Central memory CD8-positive, alpha-beta T cell (primary cell): ENCODE measurements around the gene RGR.

Experiments
- ATAC-seq: fragments of 150-1000 bp; cut with Tn5 transposase; replicated peaks from 2 replicates; pipeline ENCODE4 v1.10.0; 2022; ENCODE audit warnings: mild to moderate bottlenecking, moderate FRiP score, moderate number of reproducible peaks; ENCODE audit not compliant: poor library complexity, severe bottlenecking; ENCODE audit errors: extremely low read depth
- DNase-seq, 2 donors: peaks; one replicate each; pipeline ENCODE4 v3.0.0; 2021; ENCODE audit warnings: low spot score in 2 of 2
- H3K27ac Mint-ChIP-seq: one replicate; pipeline ENCODE4 v1.8.0; 2022; ENCODE audit warnings: low read depth, mild to moderate bottlenecking, moderate library complexity, mixed read lengths
- H3K27me3 Mint-ChIP-seq: one replicate; pipeline ENCODE4 v1.8.0; 2022; ENCODE audit warnings: mixed read lengths
- H3K36me3 Mint-ChIP-seq: one replicate; pipeline ENCODE4 v1.8.0; 2022; ENCODE audit warnings: mild to moderate bottlenecking, moderate library complexity, mixed read lengths; ENCODE audit not compliant: insufficient read depth
- H3K4me1 Mint-ChIP-seq: one replicate; pipeline ENCODE4 v1.8.0; 2022; ENCODE audit warnings: mixed read lengths
- H3K4me3 Mint-ChIP-seq: one replicate; pipeline ENCODE4 v1.8.0; 2022; ENCODE audit warnings: mild to moderate bottlenecking, moderate library complexity, mixed read lengths
- H3K9me3 Mint-ChIP-seq: one replicate; pipeline ENCODE4 v1.8.0; 2022; ENCODE audit warnings: mixed read lengths

The RGR gene

GRCh38 chr10:84226616-84227015, 18.2 kb upstream of the RGR start:
- Mint-ChIP-seq H3K4me1 (no peaks in the 10 kb centered on the region), H3K36me3 (no peaks in the 10 kb centered on the region), H3K27me3 (peaks cover 72% of the 10 kb centered on the region), H3K9me3 (no peaks in the 10 kb centered on the region), H3K4me3 (no peak overlapping the region), H3K27ac (no peak overlapping the region)
- ATAC-seq (no peak), DNase-seq (no peak)

GRCh38 chr10:84227810-84228209, 17.0 kb upstream of the RGR start:
- Mint-ChIP-seq H3K36me3 (no peaks in the 10 kb centered on the region), H3K27me3 (peaks cover 70% of the 10 kb centered on the region), H3K9me3 (no peaks in the 10 kb centered on the region), H3K4me3 (no peak overlapping the region), H3K4me1 (no peaks in the 10 kb centered on the region), H3K27ac (no peak overlapping the region)
- ATAC-seq = no peak
- DNase-seq = no peak

- ATAC-seq (no peak), DNase-seq (no peak)
- H3K9me3 Mint-ChIP-seq = no peaks in the 10 kb centered on the region
- no peaks in the 10 kb centered on the region for H3K36me3 Mint-ChIP-seq
- peaks cover 59% of the 10 kb centered on the region for H3K27me3 Mint-ChIP-seq
- H3K4me1 Mint-ChIP-seq = no peaks in the 10 kb centered on the region
- H3K27ac Mint-ChIP-seq = no peak overlapping the region
- H3K4me3 Mint-ChIP-seq = no peak overlapping the region
These were observed 14.5 kb upstream of the RGR start for GRCh38 chr10:84230359-84230758.

- H3K4me3 Mint-ChIP-seq = no peak overlapping the region
- no peaks in the 10 kb centered on the region for H3K9me3 Mint-ChIP-seq
- no peak overlapping the region for H3K27ac Mint-ChIP-seq
- DNase-seq = no peak
- no peaks in the 10 kb centered on the region for H3K36me3 Mint-ChIP-seq
- H3K4me1 Mint-ChIP-seq = no peaks in the 10 kb centered on the region
- H3K27me3 Mint-ChIP-seq = peaks cover 52% of the 10 kb centered on the region
- ATAC-seq = no peak
These were observed 12.5 kb upstream of the RGR start for GRCh38 chr10:84232376-84232775.

GRCh38 chr10:84233940-84234339, 10.9 kb upstream of the RGR start:
- Mint-ChIP-seq H3K36me3 (no peaks in the 10 kb centered on the region), H3K9me3 (no peaks in the 10 kb centered on the region), H3K27ac (no peak overlapping the region), H3K27me3 (peaks cover 39% of the 10 kb centered on the region), H3K4me3 (no peak overlapping the region), H3K4me1 (no peaks in the 10 kb centered on the region)
- no peak for ATAC-seq
- no peak for DNase-seq

GRCh38 chr10:84234479-84234878, 10.4 kb upstream of the RGR start:
- H3K36me3 Mint-ChIP-seq = no peaks in the 10 kb centered on the region
- H3K9me3 Mint-ChIP-seq = no peaks in the 10 kb centered on the region
- DNase-seq (no peak), ATAC-seq (no peak)
- no peaks in the 10 kb centered on the region for H3K4me1 Mint-ChIP-seq
- H3K27me3 Mint-ChIP-seq = peaks cover 39% of the 10 kb centered on the region
- H3K27ac Mint-ChIP-seq = no peak overlapping the region
- no peak overlapping the region for H3K4me3 Mint-ChIP-seq

GRCh38 chr10:84235096-84235495, 9.8 kb upstream of the RGR start:
- Mint-ChIP-seq H3K4me3 (no peak overlapping the region), H3K4me1 (no peaks in the 10 kb centered on the region), H3K27me3 (peaks cover 40% of the 10 kb centered on the region), H3K36me3 (no peaks in the 10 kb centered on the region), H3K27ac (no peak overlapping the region), H3K9me3 (no peaks in the 10 kb centered on the region)
- ATAC-seq (no peak), DNase-seq (no peak)

- no peak for ATAC-seq
These were observed 8.1 kb upstream of the RGR start for GRCh38 chr10:84236807-84237198.

GRCh38 chr10:84237199-84238051, 7.4 kb upstream of the RGR start:
- Mint-ChIP-seq H3K9me3 (no peaks in the 10 kb centered on the region), H3K4me1 (no peaks in the 10 kb centered on the region), H3K36me3 (no peaks in the 10 kb centered on the region), H3K4me3 (no peak overlapping the region), H3K27ac (no peak overlapping the region), H3K27me3 (peaks cover 38% of the 10 kb centered on the region)
- ATAC-seq = no peak
- DNase-seq = no peak

More at GRCh38 chr10:84236807-84237198, 8.1 kb upstream of the RGR start:
- Mint-ChIP-seq H3K9me3 (no peaks in the 10 kb centered on the region), H3K27ac (no peak overlapping the region), H3K4me3 (no peak overlapping the region), H3K27me3 (peaks cover 43% of the 10 kb centered on the region), H3K36me3 (no peaks in the 10 kb centered on the region), H3K4me1 (no peaks in the 10 kb centered on the region)
- DNase-seq = no peak

- ATAC-seq (no peak), DNase-seq (no peak)
- Mint-ChIP-seq H3K4me1 (no peaks in the 10 kb centered on the region), H3K36me3 (no peaks in the 10 kb centered on the region), H3K27ac (no peak overlapping the region), H3K4me3 (no peak overlapping the region), H3K27me3 (peaks cover 31% of the 10 kb centered on the region), H3K9me3 (no peaks in the 10 kb centered on the region)
These were observed 5.9 kb upstream of the RGR start for GRCh38 chr10:84238909-84239308.

GRCh38 chr10:84241185-84241790, 3.6 kb upstream of the RGR start, which contains the start of gene LRIT1:
TSS of gene LRIT1 (minus strand) at chr10:84241546. CDS start at chr10:84241439, 107 bp downstream.
- H3K4me1 Mint-ChIP-seq = no peaks in the 10 kb centered on the region
- H3K9me3 Mint-ChIP-seq = no peaks in the 10 kb centered on the region
- H3K27me3 Mint-ChIP-seq = peaks cover 28% of the 10 kb centered on the region
- no peak for DNase-seq
- no peak within 1 kb of the TSS for H3K4me3 Mint-ChIP-seq
- no peak for ATAC-seq
- H3K36me3 Mint-ChIP-seq = no peaks in the 10 kb centered on the region
- no peak within 1 kb of the TSS for H3K27ac Mint-ChIP-seq

GRCh38 chr10:84243759-84244158, 1.1 kb upstream of the RGR start:
- no peaks in the 10 kb centered on the region for H3K36me3 Mint-ChIP-seq
- H3K4me1 Mint-ChIP-seq = no peaks in the 10 kb centered on the region
- H3K27ac Mint-ChIP-seq = no peak overlapping the region
- H3K4me3 Mint-ChIP-seq = no peak overlapping the region
- no peak for ATAC-seq
- H3K9me3 Mint-ChIP-seq = no peaks in the 10 kb centered on the region
- H3K27me3 Mint-ChIP-seq = peaks cover 30% of the 10 kb centered on the region
- no peak for DNase-seq

- DNase-seq = no peak
- H3K27ac Mint-ChIP-seq = no peak overlapping the region
- no peaks in the 10 kb centered on the region for H3K4me1 Mint-ChIP-seq
- peaks cover 14% of the 10 kb centered on the region for H3K27me3 Mint-ChIP-seq
- H3K4me3 Mint-ChIP-seq = no peak overlapping the region
- no peaks in the 10 kb centered on the region for H3K9me3 Mint-ChIP-seq
- no peaks in the 10 kb centered on the region for H3K36me3 Mint-ChIP-seq
- no peak for ATAC-seq
These were observed 2.6 kb downstream of the RGR start for GRCh38 chr10:84247496-84247895.
